GM12878 (cell line): ENCODE data around the gene RPL19. TPM values are rescaled to one million over a fixed set of nuclear protein-coding genes. Genes with fewer than 3 reads are reported as not detected.

ENCODE experiments used
- ATAC-seq: fragments of 200-7000 bp; cut with Tn5 transposase; 3 replicates; pipeline ENCODE4 v1.9.1; 2020; ENCODE audit warnings: mild to moderate bottlenecking, moderate library complexity
- BruUV-seq: library from RNA; stranded (reverse); fragments of 400-500 nt; replicated peaks from 2 replicates; lab custom pipeline; 2021; lab: Mats Ljungman, UMichigan
- CTCF ChIA-PET: fragments of 300-600 bp; sonication (Branson Sonifier 250); formaldehyde crosslinking; extraction: SDS; loops from one replicate; lab custom pipeline; 2021; ENCODE audit warnings: inconsistent platforms; lab: Yijun Ruan, JAX
- POLR2A ChIA-PET: fragments of 350-600 bp; formaldehyde crosslinking; extraction: SDS; loops from one replicate; lab custom pipeline; 2021; ENCODE audit warnings: inconsistent platforms; lab: Charles Lee
- RAD21 ChIA-PET: fragments of 300-600 bp; sonication (Branson Sonifier 250); formaldehyde crosslinking; loops from one replicate; lab custom pipeline; 2023; ENCODE audit warnings: antibody characterized with exemption; ENCODE audit not compliant: unreplicated experiment; lab: Charles Lee
- SMC1A ChIA-PET: fragments of 300-600 bp; sonication (Branson Sonifier 250); formaldehyde crosslinking; loops from one replicate; lab custom pipeline; 2023; ENCODE audit not compliant: unreplicated experiment, uncharacterized antibody; lab: Charles Lee
- DNase-seq: peaks from one replicate; pipeline ENCODE4 v3.0.0-alpha.2; 2011; ENCODE audit warnings: low read depth, low spot score
- FAIRE-seq: peaks from 3 replicates; lab custom pipeline; 2011; peaks lifted over from hg19 to GRCh38; lab: Jason Lieb, UNC
- H2AFZ ChIP-seq: 2 replicates; pipeline ENCODE4 v1.6.0; 2011; ENCODE audit warnings: low read depth, low read length, control low read depth; ENCODE audit not compliant: control insufficient read depth
- H3K27ac ChIP-seq: 2 replicates; pipeline ENCODE4 v1.5.1; 2011; ENCODE audit warnings: control low read depth; ENCODE audit not compliant: control insufficient read depth, insufficient read depth
- H3K27me3 ChIP-seq, 2 experiments: replicated peaks in 1 of 2; 2 replicates each; pipeline versions ENCODE4 v1.6.0 to v1.6.1; 2011; ENCODE audit warnings: low read length in 1 of 2; ENCODE audit not compliant: control insufficient read depth in 2 of 2, insufficient read depth in 2 of 2
- H3K36me3 ChIP-seq, 2 experiments: 2 replicates each; pipeline ENCODE4 v1.5.1; 2011; ENCODE audit warnings: low read length in 1 of 2; ENCODE audit not compliant: control insufficient read depth in 2 of 2, insufficient read depth in 2 of 2
- H3K4me1 ChIP-seq: 2 replicates; pipeline ENCODE4 v1.6.1; 2011; ENCODE audit warnings: mild to moderate bottlenecking, low read length, moderate library complexity, mixed read lengths; ENCODE audit not compliant: control insufficient read depth, insufficient read depth
- H3K4me2 ChIP-seq: 2 replicates; pipeline ENCODE4 v1.6.0; 2011; ENCODE audit warnings: control low read depth; ENCODE audit not compliant: control insufficient read depth, insufficient read depth
- H3K4me3 ChIP-seq: fragments of 200-600 bp; sonication (generic); 2 replicates; pipeline ENCODE4 v1.5.1; 2016
- H3K79me2 ChIP-seq: 2 replicates; pipeline ENCODE4 v1.6.0; 2011; ENCODE audit warnings: low read length; ENCODE audit not compliant: control insufficient read depth, insufficient read depth
- H3K9ac ChIP-seq: 2 replicates; pipeline ENCODE4 v1.8.0; 2011; ENCODE audit warnings: low read length, control low read depth, mixed read lengths; ENCODE audit not compliant: control insufficient read depth, insufficient read depth
- H3K9me3 ChIP-seq: replicated peaks from 3 replicates; pipeline ENCODE4 v1.5.1; 2011; ENCODE audit warnings: mild to moderate bottlenecking, low read length; ENCODE audit not compliant: control insufficient read depth, insufficient read depth
- H4K20me1 ChIP-seq: 2 replicates; pipeline ENCODE4 v1.6.0; 2011; ENCODE audit not compliant: control insufficient read depth, insufficient read depth
- CBX3 ChIP-seq: fragments of 200-600 bp; sonication (generic); IDR thresholded peaks from 2 replicates; pipeline ENCODE4 v1.6.1; 2016; ENCODE audit warnings: low read depth, borderline replicate concordance
- CEBPB ChIP-seq, 2 experiments: fragments of 150-350 bp in 1 of 2; IDR thresholded peaks; 2 replicates each; pipeline ENCODE4 v1.6.1; 2012 to 2014; ENCODE audit warnings: low read depth in 2 of 2, low read length in 2 of 2, borderline replicate concordance in 1 of 2, inconsistent platforms in 1 of 2
- MTA2 ChIP-seq: fragments of 450-650 bp; IDR thresholded peaks from 2 replicates; pipeline ENCODE4 v1.6.1; 2016; ENCODE audit warnings: low read depth, mild to moderate bottlenecking, moderate library complexity
- MYC ChIP-seq: IDR thresholded peaks from 2 replicates; pipeline ENCODE4 v1.6.1; 2011; ENCODE audit warnings: mild to moderate bottlenecking, low read length, moderate library complexity, inconsistent platforms; ENCODE audit not compliant: insufficient read depth, insufficient replicate concordance, insufficient read length, severe bottlenecking
- SMARCA5 ChIP-seq: fragments of 450-650 bp; IDR thresholded peaks from 2 replicates; pipeline ENCODE4 v1.6.1; 2017; ENCODE audit warnings: mild to moderate bottlenecking
- STAT1 ChIP-seq: fragments of 450-650 bp; conservative IDR thresholded peaks from 2 replicates; pipeline ENCODE4 v1.6.1; 2014; ENCODE audit warnings: antibody characterized with exemption, mild to moderate bottlenecking
- USF1 ChIP-seq: IDR thresholded peaks from 2 replicates; pipeline ENCODE4 v1.6.1; 2011; ENCODE audit warnings: borderline replicate concordance, low read depth, mild to moderate bottlenecking, moderate library complexity, mixed read lengths, low read length; ENCODE audit not compliant: insufficient read depth; ENCODE audit errors: extremely low read length
- WGBS: methylation state at CpG from one replicate; pipeline ENCODE4 v1.1.6; 2016; ENCODE audit warnings: low lambda C conversion rate; ENCODE audit not compliant: insufficient replicate concordance, insufficient coverage; ENCODE audit errors: missing lambda C conversion rate; 5-methylcytosine and 5-hydroxymethylcytosine counted together
- in situ Hi-C: fragments of 300-500 bp; cut with MboI; formaldehyde crosslinking; loops from 9 replicates; pipeline ENCODE4 v1.14.3; 2018; ENCODE audit warnings: mixed read lengths
- intact Hi-C: fragments of 100-400 bp; cut with micrococcal nuclease; formaldehyde crosslinking; loops from one replicate; pipeline ENCODE4 v1.14.2; 2022; ENCODE audit not compliant: unreplicated experiment
- polyA plus RNA-seq, 11 experiments: library from polyadenylated mRNA; depleted of rRNA in 4 of 11; unstranded in 6 of 11; stranded (reverse) in 5 of 11; fragments of >200 nt; fragmentation: Nextera tagmentation in 4 of 11; fragmentation: Illumina TruSeq in 1 of 11; extraction: Ambion mirVana in 4 of 11; extraction: Trizol in 1 of 11; gene quantifications; 1 replicate in 1 of 11; 2 replicates in 10 of 11; pipeline versions ENCODE4 v1.2.1 to v1.2.3, GENCODE V29; 2011 to 2016; ENCODE audit warnings: inconsistent platforms in 2 of 11, missing spikeins in 2 of 11, low read depth in 1 of 11
- total RNA-seq, 4 experiments: library from RNA; depleted of rRNA in 3 of 4; stranded (reverse); fragments of >200 nt in 3 of 4; fragmentation: Illumina TruSeq in 1 of 4; extraction: Trizol in 1 of 4; gene quantifications; 2 replicates each; pipeline versions ENCODE4 v1.2.1 to v1.2.3, GENCODE V29; 2013 to 2021
- TF ChIP-seq, protein P1 (sequence below): IDR thresholded peaks from 2 replicates; pipeline ENCODE4 v1.6.1; 2012; ENCODE audit warnings: low read length, inconsistent platforms
- TF ChIP-seq, protein P2 (sequence below): fragments of 450-650 bp; IDR thresholded peaks from 2 replicates; pipeline ENCODE4 v1.6.1; 2017; ENCODE audit warnings: mild to moderate bottlenecking, moderate library complexity
- TF ChIP-seq, protein P3 (sequence below): fragments of 450-650 bp; IDR thresholded peaks from 2 replicates; pipeline ENCODE4 v1.6.1; 2016; ENCODE audit warnings: mild to moderate bottlenecking
- TF ChIP-seq, protein P4 (sequence below): IDR thresholded peaks from 2 replicates; pipeline ENCODE4 v1.6.1; 2012; ENCODE audit warnings: low read depth, low read length, improper control_type of control experiment

The RPL19 gene
- total and polyA plus RNA-seq, 10 of the 15 experiments (the other 5 are each of a cell fraction or from before 2014, with no cell fraction given) = 1,862 to 5,536 (median 3,836) TPM

DNA sequence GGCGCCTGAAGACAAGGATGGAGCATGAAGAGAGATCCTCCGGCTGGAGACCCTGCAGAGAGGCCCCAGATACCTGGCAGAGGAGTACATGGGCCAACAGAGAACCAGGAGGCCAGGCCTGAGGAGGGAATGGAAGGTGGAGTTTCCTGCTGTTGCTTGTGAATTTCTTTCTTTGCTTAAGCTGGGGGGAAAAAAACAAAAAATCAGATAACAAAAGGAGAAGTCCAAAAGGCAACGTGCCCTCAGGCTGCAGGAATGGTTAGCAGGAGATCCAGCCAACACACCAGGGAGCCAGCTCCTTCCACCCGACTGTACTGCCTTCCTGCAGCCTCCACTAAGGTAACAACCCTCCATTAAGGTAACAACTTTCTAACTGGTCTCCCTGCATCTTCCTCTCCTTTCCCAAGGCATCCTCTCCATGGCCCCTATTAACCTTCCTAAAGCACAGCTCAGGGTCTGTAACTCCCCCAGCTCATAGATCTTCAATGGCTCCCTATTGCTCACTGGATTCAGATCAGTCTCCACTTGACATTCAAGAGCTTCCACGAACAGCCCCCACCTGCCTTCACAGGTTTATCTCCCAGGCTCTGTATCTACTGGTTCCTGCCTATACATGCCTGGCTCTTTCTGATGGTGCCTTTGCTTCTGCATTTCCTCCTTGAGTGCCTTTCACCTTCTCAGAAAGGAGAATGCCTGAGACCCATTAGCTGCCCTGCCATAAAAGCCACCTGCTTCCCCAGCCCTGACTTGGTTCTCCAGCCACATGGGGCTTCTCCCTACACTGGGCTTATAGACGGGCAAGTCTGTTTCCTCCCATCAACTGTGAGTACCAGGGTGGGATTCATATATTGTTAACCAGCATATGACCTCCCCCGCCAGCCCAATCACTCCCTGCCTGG, 33.4 kb upstream of the RPL19 start:
- Histone ChIP-seq H3K9ac (no peak overlapping the region), H3K36me3 (no peaks in the 10 kb centered on the region), H3K4me1 (peaks cover 9% of the 10 kb centered on the region)
- ChIA-PET RAD21 (interaction anchor here (0.5 to 2.4 kb wide), 8 partner anchors 8 to 295 kb away, joined by 3 to 23 read pairs (median 4); partner anchors contain the start of gene RPL19), POLR2A (no interaction called here), SMC1A (interaction anchor here (0.5 to 7.6 kb wide), 8 partner anchors 8 to 500 kb away, joined by 3 to 47 read pairs (median 3); partner anchors contain the start of gene PLXDC1)
- intact Hi-C loops = no loop called here
- no peak for TF ChIP-seq USF1
- TF ChIP-seq STAT1 = no peak
- TF ChIP-seq, protein P1, sequence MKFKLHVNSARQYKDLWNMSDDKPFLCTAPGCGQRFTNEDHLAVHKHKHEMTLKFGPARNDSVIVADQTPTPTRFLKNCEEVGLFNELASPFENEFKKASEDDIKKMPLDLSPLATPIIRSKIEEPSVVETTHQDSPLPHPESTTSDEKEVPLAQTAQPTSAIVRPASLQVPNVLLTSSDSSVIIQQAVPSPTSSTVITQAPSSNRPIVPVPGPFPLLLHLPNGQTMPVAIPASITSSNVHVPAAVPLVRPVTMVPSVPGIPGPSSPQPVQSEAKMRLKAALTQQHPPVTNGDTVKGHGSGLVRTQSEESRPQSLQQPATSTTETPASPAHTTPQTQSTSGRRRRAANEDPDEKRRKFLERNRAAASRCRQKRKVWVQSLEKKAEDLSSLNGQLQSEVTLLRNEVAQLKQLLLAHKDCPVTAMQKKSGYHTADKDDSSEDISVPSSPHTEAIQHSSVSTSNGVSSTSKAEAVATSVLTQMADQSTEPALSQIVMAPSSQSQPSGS = no peak
- TF ChIP-seq, protein P2, sequence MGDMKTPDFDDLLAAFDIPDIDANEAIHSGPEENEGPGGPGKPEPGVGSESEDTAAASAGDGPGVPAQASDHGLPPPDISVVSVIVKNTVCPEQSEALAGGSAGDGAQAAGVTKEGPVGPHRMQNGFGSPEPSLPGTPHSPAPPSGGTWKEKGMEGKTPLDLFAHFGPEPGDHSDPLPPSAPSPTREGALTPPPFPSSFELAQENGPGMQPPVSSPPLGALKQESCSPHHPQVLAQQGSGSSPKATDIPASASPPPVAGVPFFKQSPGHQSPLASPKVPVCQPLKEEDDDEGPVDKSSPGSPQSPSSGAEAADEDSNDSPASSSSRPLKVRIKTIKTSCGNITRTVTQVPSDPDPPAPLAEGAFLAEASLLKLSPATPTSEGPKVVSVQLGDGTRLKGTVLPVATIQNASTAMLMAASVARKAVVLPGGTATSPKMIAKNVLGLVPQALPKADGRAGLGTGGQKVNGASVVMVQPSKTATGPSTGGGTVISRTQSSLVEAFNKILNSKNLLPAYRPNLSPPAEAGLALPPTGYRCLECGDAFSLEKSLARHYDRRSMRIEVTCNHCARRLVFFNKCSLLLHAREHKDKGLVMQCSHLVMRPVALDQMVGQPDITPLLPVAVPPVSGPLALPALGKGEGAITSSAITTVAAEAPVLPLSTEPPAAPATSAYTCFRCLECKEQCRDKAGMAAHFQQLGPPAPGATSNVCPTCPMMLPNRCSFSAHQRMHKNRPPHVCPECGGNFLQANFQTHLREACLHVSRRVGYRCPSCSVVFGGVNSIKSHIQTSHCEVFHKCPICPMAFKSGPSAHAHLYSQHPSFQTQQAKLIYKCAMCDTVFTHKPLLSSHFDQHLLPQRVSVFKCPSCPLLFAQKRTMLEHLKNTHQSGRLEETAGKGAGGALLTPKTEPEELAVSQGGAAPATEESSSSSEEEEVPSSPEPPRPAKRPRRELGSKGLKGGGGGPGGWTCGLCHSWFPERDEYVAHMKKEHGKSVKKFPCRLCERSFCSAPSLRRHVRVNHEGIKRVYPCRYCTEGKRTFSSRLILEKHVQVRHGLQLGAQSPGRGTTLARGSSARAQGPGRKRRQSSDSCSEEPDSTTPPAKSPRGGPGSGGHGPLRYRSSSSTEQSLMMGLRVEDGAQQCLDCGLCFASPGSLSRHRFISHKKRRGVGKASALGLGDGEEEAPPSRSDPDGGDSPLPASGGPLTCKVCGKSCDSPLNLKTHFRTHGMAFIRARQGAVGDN = no peak
- TF ChIP-seq, protein P3, sequence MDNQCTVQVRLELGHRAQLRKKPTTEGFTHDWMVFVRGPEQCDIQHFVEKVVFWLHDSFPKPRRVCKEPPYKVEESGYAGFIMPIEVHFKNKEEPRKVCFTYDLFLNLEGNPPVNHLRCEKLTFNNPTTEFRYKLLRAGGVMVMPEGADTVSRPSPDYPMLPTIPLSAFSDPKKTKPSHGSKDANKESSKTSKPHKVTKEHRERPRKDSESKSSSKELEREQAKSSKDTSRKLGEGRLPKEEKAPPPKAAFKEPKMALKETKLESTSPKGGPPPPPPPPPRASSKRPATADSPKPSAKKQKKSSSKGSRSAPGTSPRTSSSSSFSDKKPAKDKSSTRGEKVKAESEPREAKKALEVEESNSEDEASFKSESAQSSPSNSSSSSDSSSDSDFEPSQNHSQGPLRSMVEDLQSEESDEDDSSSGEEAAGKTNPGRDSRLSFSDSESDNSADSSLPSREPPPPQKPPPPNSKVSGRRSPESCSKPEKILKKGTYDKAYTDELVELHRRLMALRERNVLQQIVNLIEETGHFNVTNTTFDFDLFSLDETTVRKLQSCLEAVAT = no peak
- no peak for TF ChIP-seq MTA2
- TF ChIP-seq SMARCA5 = no peak
- no peak for TF ChIP-seq CEBPB (IDR thresholded peaks at IDR 0.05; ENCODE audit: borderline replicate concordance in 1 of 2, low read depth in 2 of 2, low read length in 2 of 2)
- TF ChIP-seq, protein P4, sequence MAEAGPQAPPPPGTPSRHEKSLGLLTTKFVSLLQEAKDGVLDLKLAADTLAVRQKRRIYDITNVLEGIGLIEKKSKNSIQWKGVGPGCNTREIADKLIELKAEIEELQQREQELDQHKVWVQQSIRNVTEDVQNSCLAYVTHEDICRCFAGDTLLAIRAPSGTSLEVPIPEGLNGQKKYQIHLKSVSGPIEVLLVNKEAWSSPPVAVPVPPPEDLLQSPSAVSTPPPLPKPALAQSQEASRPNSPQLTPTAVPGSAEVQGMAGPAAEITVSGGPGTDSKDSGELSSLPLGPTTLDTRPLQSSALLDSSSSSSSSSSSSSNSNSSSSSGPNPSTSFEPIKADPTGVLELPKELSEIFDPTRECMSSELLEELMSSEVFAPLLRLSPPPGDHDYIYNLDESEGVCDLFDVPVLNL = no peak
- TF ChIP-seq CBX3 = no peak
- TF ChIP-seq MYC = no peak
- TF ChIP-seq, all 136 proteins: peak for 0
- 22% methylated on average over 7 of the region's 7 CpGs for WGBS
- Histone ChIP-seq H4K20me1 (no peaks in the 10 kb centered on the region), H3K27ac (no peak overlapping the region), H3K79me2 (no peaks in the 10 kb centered on the region), H2AFZ (no peak overlapping the region), H3K9me3 (no peaks in the 10 kb centered on the region), H3K4me3 (no peak overlapping the region), H3K27me3 (peaks cover 0 to 2% of the 10 kb centered on the region in 2 experiments; a peak in 2 of 4 replicates), H3K4me2 (peak overlapping the region; percentile 5; the same call in 1 of the 2 replicates)
- in situ Hi-C loops = no loop called here
- ATAC-seq (no peak), FAIRE-seq (no peak), DNase-seq (no peak)
- CTCF ChIA-PET = interaction anchor here (1.1 to 5.0 kb wide), 10 partner anchors 8 to 295 kb away, joined by 4 to 128 read pairs (median 8); partner anchors contain the start of genes PLXDC1 and RPL19
- no TSS peak for BruUV-seq
